HFFc6 (cell line): Measurements from ENCODE around the gene PPEF2. TPM values are rescaled to one million over a fixed set of nuclear protein-coding genes. Genes with fewer than 3 reads are reported as not detected.
A peak's percentile ranks its signal among the peaks of the same experiment; 100 is the strongest.

Experiments
- DNase-seq: peaks from one replicate; pipeline ENCODE4 v3.0.0-alpha.2; 2018
- H3K27ac Mint-ChIP-seq: 2 replicates; pipeline ENCODE4 v1.8.0; 2020; ENCODE audit warnings: mild to moderate bottlenecking, mixed read lengths
- H3K27me3 Mint-ChIP-seq: 2 replicates; pipeline ENCODE4 v1.8.0; 2021; ENCODE audit warnings: mild to moderate bottlenecking, moderate library complexity, mixed read lengths; ENCODE audit not compliant: insufficient read depth
- H3K36me3 Mint-ChIP-seq: 2 replicates; pipeline ENCODE4 v1.8.0; 2021; ENCODE audit warnings: low read depth, mixed read lengths
- H3K4me1 Mint-ChIP-seq: 2 replicates; pipeline ENCODE4 v1.8.0; 2020; ENCODE audit warnings: low read depth, mixed read lengths
- H3K4me3 Mint-ChIP-seq: 2 replicates; pipeline ENCODE4 v1.8.0; 2020; ENCODE audit warnings: mild to moderate bottlenecking, moderate library complexity, mixed read lengths
- H3K9me3 Mint-ChIP-seq: 2 replicates; pipeline ENCODE4 v1.8.0; 2020; ENCODE audit warnings: mild to moderate bottlenecking, mixed read lengths
- CTCF ChIP-seq: fragments of 200-600 bp; sonication (generic); IDR thresholded peaks from 2 replicates; pipeline ENCODE4 v1.5.0; 2021; ENCODE audit warnings: antibody characterized with exemption, mild to moderate bottlenecking
- long read RNA-seq: library from polyadenylated mRNA; unstranded; transcript quantifications from one replicate; pipeline ENCODE4 v2.0.0, GENCODE V29; 2019
- total RNA-seq, 6 experiments: library from RNA; stranded (reverse); fragmentation: NEBNext Ultra II Directional; extraction: Animal tissue kit (Norgen Biotek cat#: 25700); gene quantifications; 2 replicates in 1 of 6; 3 replicates in 5 of 6; pipeline ENCODE4 v1.2.3, GENCODE V29; 2021

The PPEF2 gene
- total RNA-seq, result not detected
- long read RNA-seq, result 0 reads

GRCh38 chr4:75902352-75902751, at the start of gene PPEF2:
Gene PPEF2, minus strand, starts transcription at chr4:75902452. Its CDS starts 6,127 bp downstream, at chr4:75896325.
- TF ChIP-seq CTCF, result no peak
- Mint-ChIP-seq H3K27ac (no peak within 1 kb of the TSS), H3K4me3 (no peak within 1 kb of the TSS), H3K4me1 (no peaks in the 10 kb centered on the region), H3K9me3 (no peaks in the 10 kb centered on the region), H3K36me3 (no peaks in the 10 kb centered on the region), H3K27me3 (peaks cover 15% of the 10 kb centered on the region)
- DNase-seq, result no peak

GRCh38 chr4:75950213-75950815, 48.1 kb upstream of the PPEF2 start:
- H3K36me3 Mint-ChIP-seq, result peaks cover 22% of the 10 kb centered on the region
- peak; percentile 2 for DNase-seq
- H3K9me3 Mint-ChIP-seq, result no peaks in the 10 kb centered on the region
- H3K27ac Mint-ChIP-seq, result peak overlapping the region; percentile 17; the same call in 1 of the 2 replicates
- H3K4me3 Mint-ChIP-seq, result no peak overlapping the region
- 0 out of 2 replicates have a peak, but pooled peaks cover 6% of the 10 kb centered on the region for H3K4me1 Mint-ChIP-seq
- TF ChIP-seq CTCF, result no peak
- H3K27me3 Mint-ChIP-seq, result no peaks in the 10 kb centered on the region; the same call in 1 of the 2 replicates

- H3K36me3 Mint-ChIP-seq, result peaks cover 22% of the 10 kb centered on the region
- TF ChIP-seq CTCF, result no peak
- no peak overlapping the region for H3K4me3 Mint-ChIP-seq
- H3K9me3 Mint-ChIP-seq, result no peaks in the 10 kb centered on the region
- DNase-seq, result no peak
- no peaks in the 10 kb centered on the region; the same call in 1 of the 2 replicates for H3K27me3 Mint-ChIP-seq
- H3K27ac Mint-ChIP-seq, result no peak overlapping the region
- 0 out of 2 replicates have a peak, but pooled peaks cover 6% of the 10 kb centered on the region for H3K4me1 Mint-ChIP-seq
These were observed 46.7 kb upstream of the PPEF2 start for GRCh38 chr4:75948822-75949444.

GRCh38 chr4:75940692-75941253, 38.5 kb upstream of the PPEF2 start, which contains the start of gene NAAA:
Gene NAAA, minus strand, starts transcription at chr4:75941013. Its CDS starts 64 bp downstream, at chr4:75940949.
- peak; percentile 67 for DNase-seq
- Mint-ChIP-seq H3K27ac (peak within 1 kb of the TSS; percentile 88), H3K4me1 (peaks cover 21% of the 10 kb centered on the region), H3K36me3 (peaks cover 4% of the 10 kb centered on the region; the same call in 1 of the 2 replicates), H3K27me3 (peaks cover 2% of the 10 kb centered on the region; the same call in 1 of the 2 replicates), H3K4me3 (peak within 1 kb of the TSS; percentile 96), H3K9me3 (no peaks in the 10 kb centered on the region)
- TF ChIP-seq CTCF, result peak; percentile 58

GRCh38 chr4:75939890-75940691, 37.8 kb upstream of the PPEF2 start:
- TF ChIP-seq CTCF, result no peak
- DNase-seq, result peak; percentile 35
- Mint-ChIP-seq H3K27me3 (peaks cover 2% of the 10 kb centered on the region; the same call in 1 of the 2 replicates), H3K4me3 (peak overlapping the region; percentile 96), H3K27ac (peak overlapping the region; percentile 88), H3K9me3 (no peaks in the 10 kb centered on the region), H3K4me1 (peaks cover 21% of the 10 kb centered on the region), H3K36me3 (peaks cover 4% of the 10 kb centered on the region; the same call in 1 of the 2 replicates)
